Effector memory CD8-positive, alpha-beta T cell (primary cell): ENCODE measurements around the gene KCNH1.

Experiments used
- ATAC-seq: fragments of 150-1000 bp; cut with Tn5 transposase; replicated peaks from 2 replicates; pipeline ENCODE4 v1.10.0; 2021; ENCODE audit warnings: mild to moderate bottlenecking, moderate library complexity
- DNase-seq, 3 experiments: peaks; one replicate each; pipeline ENCODE4 v3.0.0; 2021
- H3K27ac Mint-ChIP-seq, 2 donors: one replicate each; pipeline ENCODE4 v1.8.0; 2022; ENCODE audit warnings: mild to moderate bottlenecking in 2 of 2, mixed read lengths in 2 of 2, moderate library complexity in 2 of 2
- H3K27me3 Mint-ChIP-seq, 2 donors: one replicate each; pipeline ENCODE4 v1.8.0; 2022; ENCODE audit warnings: mixed read lengths in 2 of 2
- H3K36me3 Mint-ChIP-seq: one replicate; pipeline ENCODE4 v1.8.0; 2022; ENCODE audit warnings: mild to moderate bottlenecking, moderate library complexity, mixed read lengths; ENCODE audit not compliant: insufficient read depth
- H3K4me1 Mint-ChIP-seq, 2 donors: one replicate each; pipeline ENCODE4 v1.8.0; 2022; ENCODE audit warnings: low read depth in 2 of 2, mixed read lengths in 2 of 2
- H3K4me3 Mint-ChIP-seq, 2 donors: one replicate each; pipeline ENCODE4 v1.8.0; 2022; ENCODE audit warnings: mild to moderate bottlenecking in 2 of 2, mixed read lengths in 2 of 2, moderate library complexity in 2 of 2
- H3K9me3 Mint-ChIP-seq, 2 donors: one replicate each; pipeline ENCODE4 v1.8.0; 2022; ENCODE audit warnings: mixed read lengths in 2 of 2

KCNH1 gene

DNA sequence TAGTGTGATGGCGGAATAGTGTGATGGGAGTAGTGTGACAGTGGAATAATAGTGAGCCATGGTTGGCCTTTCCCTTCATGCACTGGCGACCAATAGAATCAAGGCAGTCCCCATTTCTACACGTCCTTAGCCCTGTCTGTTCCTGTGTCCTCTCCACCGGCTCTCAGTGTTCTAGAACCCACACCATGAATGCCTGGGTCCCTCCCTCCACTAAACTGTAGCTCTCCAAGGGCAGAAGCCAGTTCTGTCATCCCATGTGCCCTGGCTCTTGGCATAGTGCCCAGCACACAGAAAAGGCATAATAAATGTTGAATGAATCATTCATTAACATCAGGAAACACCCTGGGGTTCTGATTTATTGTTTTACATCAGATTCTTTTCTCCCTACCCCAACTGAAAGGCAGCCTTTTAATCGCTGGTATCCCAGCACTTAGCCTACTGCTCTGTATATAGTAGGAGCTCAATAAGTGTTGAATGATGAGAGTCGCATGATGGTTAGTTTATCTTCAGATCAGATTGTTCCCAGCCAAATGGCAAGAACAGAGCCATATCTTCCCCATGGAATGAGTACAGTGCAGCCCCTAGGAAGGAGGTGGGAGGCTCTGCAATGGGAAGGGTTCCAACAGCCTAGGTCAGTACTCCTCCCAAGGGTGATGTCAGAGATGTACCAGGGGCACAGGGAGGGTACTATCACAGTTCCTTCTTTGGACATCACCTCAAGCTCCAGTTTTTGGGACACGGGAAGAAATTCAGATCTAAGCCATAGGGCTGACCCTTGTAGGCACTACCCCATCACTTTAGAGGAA, 479.6 kb downstream of the KCNH1 start:
- Mint-ChIP-seq H3K36me3 (no peaks in the 10 kb centered on the region), H3K4me1 (no peaks in the 10 kb centered on the region), H3K9me3 (peaks cover 0 to 11% of the 10 kb centered on the region in 2 donors), H3K27ac (no peak overlapping the region), H3K4me3 (no peak overlapping the region), H3K27me3 (no peaks in the 10 kb centered on the region)
- ATAC-seq, result no peak
- DNase-seq, result no peak

DNA sequence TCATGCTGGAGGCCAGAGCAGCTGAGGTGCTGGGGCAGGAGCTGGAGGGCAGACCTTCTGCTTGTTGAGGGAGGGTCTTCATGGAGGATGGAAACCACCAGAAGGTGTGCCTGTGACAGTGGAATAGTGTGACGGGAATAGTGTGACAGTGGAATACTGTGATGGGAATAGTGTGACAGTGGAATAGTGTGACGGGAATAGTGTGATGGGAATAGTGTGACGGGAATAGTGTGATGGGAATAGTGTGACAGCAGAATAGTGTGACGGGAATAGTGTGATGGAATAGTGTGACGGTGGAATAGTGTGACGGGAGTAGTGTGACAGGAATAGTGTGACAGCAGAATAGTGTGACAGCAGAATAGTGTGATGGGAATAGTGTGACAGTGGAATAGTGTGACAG, 480.2 kb downstream of the KCNH1 start:
- H3K4me3 Mint-ChIP-seq, result no peak overlapping the region
- no peaks in the 10 kb centered on the region for H3K27me3 Mint-ChIP-seq
- H3K27ac Mint-ChIP-seq, result no peak overlapping the region
- H3K36me3 Mint-ChIP-seq, result no peaks in the 10 kb centered on the region
- DNase-seq (no peak), ATAC-seq (no peak)
- no peaks in the 10 kb centered on the region for H3K4me1 Mint-ChIP-seq
- peaks cover 0 to 6% of the 10 kb centered on the region in 2 donors for H3K9me3 Mint-ChIP-seq

- DNase-seq, result no peak
- H3K4me3 Mint-ChIP-seq, result no peak overlapping the region
- H3K4me1 Mint-ChIP-seq, result peaks cover 2 to 11% of the 10 kb centered on the region in 2 donors
- no peak overlapping the region for H3K27ac Mint-ChIP-seq
- no peaks in the 10 kb centered on the region for H3K9me3 Mint-ChIP-seq
- H3K36me3 Mint-ChIP-seq, result no peaks in the 10 kb centered on the region
- no peak for ATAC-seq
- H3K27me3 Mint-ChIP-seq, result no peaks in the 10 kb centered on the region
Observed at GRCh38 chr1:210652329-210652954, 481.5 kb downstream of the KCNH1 start.

GRCh38 chr1:210650403-210650802, 483.5 kb downstream of the KCNH1 start:
- Mint-ChIP-seq H3K4me1 (peaks cover 5 to 17% of the 10 kb centered on the region in 2 donors), H3K4me3 (no peak overlapping the region), H3K27ac (no peak overlapping the region), H3K9me3 (no peaks in the 10 kb centered on the region), H3K27me3 (no peaks in the 10 kb centered on the region), H3K36me3 (no peaks in the 10 kb centered on the region)
- DNase-seq (no peak), ATAC-seq (no peak)

DNA sequence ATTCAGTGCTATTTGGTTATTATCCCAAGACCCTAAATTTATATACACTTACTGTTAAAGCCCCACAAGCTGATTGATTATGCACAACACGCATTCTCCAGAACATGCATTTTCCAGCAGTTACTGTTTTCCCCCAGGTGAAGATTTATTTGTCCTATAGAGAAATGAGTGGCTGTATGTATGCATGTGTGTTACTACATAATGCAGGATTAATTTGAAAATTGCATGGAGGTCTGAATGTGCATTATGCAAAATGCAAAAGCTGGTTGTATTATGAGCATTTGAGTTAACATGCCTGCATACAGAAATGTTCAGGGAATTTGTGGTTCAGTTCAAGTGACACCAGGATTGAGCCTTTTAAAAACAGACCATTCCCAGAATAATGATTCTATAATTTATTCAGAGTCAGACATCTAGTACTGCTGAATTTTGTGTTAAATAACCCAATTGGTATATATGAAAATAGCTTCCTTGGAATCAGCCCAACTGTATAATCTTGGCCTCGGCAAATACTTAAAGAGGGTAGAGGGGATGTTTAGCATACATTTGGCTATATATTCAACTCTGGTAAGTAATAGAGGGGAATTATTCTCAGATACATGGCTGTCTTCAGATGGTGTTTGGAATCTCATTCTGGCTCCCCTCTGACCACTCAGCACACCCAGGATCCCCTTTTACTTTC, 485.2 kb downstream of the KCNH1 start:
- Mint-ChIP-seq H3K36me3 (no peaks in the 10 kb centered on the region), H3K9me3 (no peaks in the 10 kb centered on the region), H3K4me3 (no peak overlapping the region), H3K4me1 (peaks cover 5 to 17% of the 10 kb centered on the region in 2 donors), H3K27ac (peak overlapping the region in 1 of 2 donors; percentile 59), H3K27me3 (no peaks in the 10 kb centered on the region)
- ATAC-seq (no peak), DNase-seq (no peak)

- ATAC-seq (no peak), DNase-seq (no peak)
- Mint-ChIP-seq H3K4me3 (no peak overlapping the region), H3K4me1 (peaks cover 5 to 17% of the 10 kb centered on the region in 2 donors), H3K27ac (peak overlapping the region in 1 of 2 donors; percentile 59), H3K27me3 (no peaks in the 10 kb centered on the region), H3K9me3 (no peaks in the 10 kb centered on the region), H3K36me3 (no peaks in the 10 kb centered on the region)
Observed at GRCh38 chr1:210647406-210648333, 486.3 kb downstream of the KCNH1 start.

DNA sequence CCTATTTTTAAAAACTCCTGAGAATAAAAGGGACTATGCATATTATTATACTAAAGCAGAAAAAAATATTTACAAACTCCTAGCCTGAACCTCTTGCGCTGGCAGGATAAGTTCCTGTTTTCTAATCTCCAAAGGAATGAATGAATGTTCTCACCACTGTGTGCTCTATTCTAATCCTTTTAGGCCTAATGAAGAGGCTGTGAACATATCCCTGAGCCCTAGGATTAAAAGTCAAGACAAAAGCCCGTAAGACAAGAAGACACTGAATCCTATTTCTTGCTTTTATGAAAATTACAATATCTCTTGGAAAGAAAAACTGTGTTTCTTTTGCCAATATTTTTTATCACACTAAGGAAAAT, 487.7 kb downstream of the KCNH1 start:
- H3K36me3 Mint-ChIP-seq, result no peaks in the 10 kb centered on the region
- H3K4me1 Mint-ChIP-seq, result peaks cover 5 to 17% of the 10 kb centered on the region in 2 donors
- H3K27me3 Mint-ChIP-seq, result no peaks in the 10 kb centered on the region
- no peak for ATAC-seq
- H3K27ac Mint-ChIP-seq, result no peak overlapping the region
- H3K9me3 Mint-ChIP-seq, result no peaks in the 10 kb centered on the region
- no peak overlapping the region for H3K4me3 Mint-ChIP-seq
- DNase-seq, result no peak

- ATAC-seq (no peak), DNase-seq (no peak)
- Mint-ChIP-seq H3K4me1 (peaks cover 5 to 17% of the 10 kb centered on the region in 2 donors), H3K36me3 (no peaks in the 10 kb centered on the region), H3K4me3 (no peak overlapping the region), H3K27ac (no peak overlapping the region), H3K9me3 (no peaks in the 10 kb centered on the region), H3K27me3 (no peaks in the 10 kb centered on the region)
Observed at GRCh38 chr1:210645582-210646257, 488.2 kb downstream of the KCNH1 start.

GRCh38 chr1:210641582-210641981, 492.4 kb downstream of the KCNH1 start:
- Mint-ChIP-seq H3K4me1 (no peaks in the 10 kb centered on the region), H3K4me3 (no peak overlapping the region), H3K27me3 (no peaks in the 10 kb centered on the region), H3K36me3 (no peaks in the 10 kb centered on the region), H3K9me3 (no peaks in the 10 kb centered on the region), H3K27ac (no peak overlapping the region)
- ATAC-seq (no peak), DNase-seq (no peak)

GRCh38 chr1:210635108-210635507, 498.8 kb downstream of the KCNH1 start:
- ATAC-seq (no peak), DNase-seq (no peak)
- no peaks in the 10 kb centered on the region for H3K9me3 Mint-ChIP-seq
- H3K4me3 Mint-ChIP-seq, result no peak overlapping the region
- H3K36me3 Mint-ChIP-seq, result no peaks in the 10 kb centered on the region
- H3K27ac Mint-ChIP-seq, result no peak overlapping the region
- H3K4me1 Mint-ChIP-seq, result no peaks in the 10 kb centered on the region
- H3K27me3 Mint-ChIP-seq, result no peaks in the 10 kb centered on the region

DNA sequence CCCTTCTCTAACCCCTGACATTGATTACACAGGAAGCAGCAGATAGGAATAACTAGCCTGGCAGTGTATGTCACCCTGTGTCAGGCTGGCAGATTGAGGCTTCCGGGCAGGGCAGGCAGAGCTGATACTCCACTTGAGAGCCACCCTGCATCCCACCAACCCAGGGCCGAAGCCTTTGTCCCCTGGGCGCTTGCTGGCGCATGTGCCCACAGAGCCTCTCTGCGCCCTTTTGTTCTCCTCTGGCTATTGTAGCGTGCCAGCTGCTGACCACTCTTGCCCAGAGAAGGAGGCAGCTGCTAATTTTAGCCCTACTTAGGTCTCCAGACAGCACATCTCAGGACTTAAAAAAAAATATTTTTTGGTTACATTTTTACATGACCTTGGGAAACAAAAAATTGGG, 500.3 kb downstream of the KCNH1 start:
- DNase-seq (no peak), ATAC-seq (no peak)
- no peaks in the 10 kb centered on the region for H3K9me3 Mint-ChIP-seq
- no peak overlapping the region for H3K27ac Mint-ChIP-seq
- H3K36me3 Mint-ChIP-seq, result no peaks in the 10 kb centered on the region
- no peaks in the 10 kb centered on the region for H3K4me1 Mint-ChIP-seq
- H3K4me3 Mint-ChIP-seq, result no peak overlapping the region
- no peaks in the 10 kb centered on the region for H3K27me3 Mint-ChIP-seq

GRCh38 chr1:210633140-210633539, 500.8 kb downstream of the KCNH1 start:
- H3K9me3 Mint-ChIP-seq, result no peaks in the 10 kb centered on the region
- no peaks in the 10 kb centered on the region for H3K4me1 Mint-ChIP-seq
- DNase-seq (no peak), ATAC-seq (no peak)
- H3K27me3 Mint-ChIP-seq, result no peaks in the 10 kb centered on the region
- H3K36me3 Mint-ChIP-seq, result no peaks in the 10 kb centered on the region
- no peak overlapping the region for H3K27ac Mint-ChIP-seq
- H3K4me3 Mint-ChIP-seq, result no peak overlapping the region

DNA sequence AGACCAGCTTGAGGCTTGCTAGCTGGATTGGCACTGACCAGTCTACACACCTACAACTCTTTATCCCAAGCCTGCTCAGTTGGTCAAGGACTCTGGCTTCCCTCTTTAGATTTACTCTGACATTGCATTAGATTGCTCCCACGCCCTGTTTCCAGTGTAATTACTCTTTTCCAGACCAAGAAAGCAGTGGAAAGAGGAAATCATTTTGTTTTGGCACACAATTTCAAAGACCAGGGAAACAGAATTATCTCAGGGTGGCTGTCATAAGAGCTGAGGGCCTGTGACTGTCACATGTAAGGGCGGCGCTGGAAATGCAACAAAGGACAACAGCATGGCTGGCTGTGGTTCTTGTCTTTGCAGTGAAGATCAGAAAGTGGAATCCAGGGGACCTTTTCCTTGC, 502.5 kb downstream of the KCNH1 start:
- no peaks in the 10 kb centered on the region for H3K4me1 Mint-ChIP-seq
- DNase-seq, result no peak
- no peaks in the 10 kb centered on the region for H3K36me3 Mint-ChIP-seq
- H3K4me3 Mint-ChIP-seq, result no peak overlapping the region
- H3K27me3 Mint-ChIP-seq, result no peaks in the 10 kb centered on the region
- no peaks in the 10 kb centered on the region for H3K9me3 Mint-ChIP-seq
- ATAC-seq, result no peak
- no peak overlapping the region for H3K27ac Mint-ChIP-seq
